Measurements from ENCODE around the gene KIZ. TPM values are rescaled to one million over a fixed set of nuclear protein-coding genes. Genes with fewer than 3 reads are reported as not detected.

Gene KIZ
- total RNA-seq, 4 donors from 2014 or later, result 37.5 to 45.6 (median 41.2) TPM

DNA sequence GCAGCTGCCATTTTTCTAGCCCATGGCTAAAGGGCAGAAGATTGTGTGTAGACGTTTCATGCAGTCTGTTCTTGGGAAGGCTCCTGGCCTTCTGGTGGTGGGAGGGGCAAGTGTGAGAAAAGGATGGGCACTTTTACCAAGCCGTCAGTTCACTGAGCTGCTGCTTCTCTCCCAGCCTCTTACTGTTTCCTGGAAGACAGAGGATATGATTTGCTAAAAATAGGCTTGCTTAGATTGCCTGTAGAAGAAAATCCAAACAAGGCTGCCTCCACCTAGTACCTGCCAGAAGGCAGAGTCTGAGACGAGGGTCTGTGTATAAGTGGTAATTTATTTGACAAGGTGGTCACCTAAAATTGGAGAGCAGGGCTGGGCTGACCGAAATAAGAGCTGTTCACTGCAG is 7.5 kb downstream of the KIZ start:
- TF ChIP-seq, protein P1, sequence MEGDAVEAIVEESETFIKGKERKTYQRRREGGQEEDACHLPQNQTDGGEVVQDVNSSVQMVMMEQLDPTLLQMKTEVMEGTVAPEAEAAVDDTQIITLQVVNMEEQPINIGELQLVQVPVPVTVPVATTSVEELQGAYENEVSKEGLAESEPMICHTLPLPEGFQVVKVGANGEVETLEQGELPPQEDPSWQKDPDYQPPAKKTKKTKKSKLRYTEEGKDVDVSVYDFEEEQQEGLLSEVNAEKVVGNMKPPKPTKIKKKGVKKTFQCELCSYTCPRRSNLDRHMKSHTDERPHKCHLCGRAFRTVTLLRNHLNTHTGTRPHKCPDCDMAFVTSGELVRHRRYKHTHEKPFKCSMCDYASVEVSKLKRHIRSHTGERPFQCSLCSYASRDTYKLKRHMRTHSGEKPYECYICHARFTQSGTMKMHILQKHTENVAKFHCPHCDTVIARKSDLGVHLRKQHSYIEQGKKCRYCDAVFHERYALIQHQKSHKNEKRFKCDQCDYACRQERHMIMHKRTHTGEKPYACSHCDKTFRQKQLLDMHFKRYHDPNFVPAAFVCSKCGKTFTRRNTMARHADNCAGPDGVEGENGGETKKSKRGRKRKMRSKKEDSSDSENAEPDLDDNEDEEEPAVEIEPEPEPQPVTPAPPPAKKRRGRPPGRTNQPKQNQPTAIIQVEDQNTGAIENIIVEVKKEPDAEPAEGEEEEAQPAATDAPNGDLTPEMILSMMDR (IDR thresholded peaks at IDR 0.05; ENCODE audit: low read depth), result no peak

DNA sequence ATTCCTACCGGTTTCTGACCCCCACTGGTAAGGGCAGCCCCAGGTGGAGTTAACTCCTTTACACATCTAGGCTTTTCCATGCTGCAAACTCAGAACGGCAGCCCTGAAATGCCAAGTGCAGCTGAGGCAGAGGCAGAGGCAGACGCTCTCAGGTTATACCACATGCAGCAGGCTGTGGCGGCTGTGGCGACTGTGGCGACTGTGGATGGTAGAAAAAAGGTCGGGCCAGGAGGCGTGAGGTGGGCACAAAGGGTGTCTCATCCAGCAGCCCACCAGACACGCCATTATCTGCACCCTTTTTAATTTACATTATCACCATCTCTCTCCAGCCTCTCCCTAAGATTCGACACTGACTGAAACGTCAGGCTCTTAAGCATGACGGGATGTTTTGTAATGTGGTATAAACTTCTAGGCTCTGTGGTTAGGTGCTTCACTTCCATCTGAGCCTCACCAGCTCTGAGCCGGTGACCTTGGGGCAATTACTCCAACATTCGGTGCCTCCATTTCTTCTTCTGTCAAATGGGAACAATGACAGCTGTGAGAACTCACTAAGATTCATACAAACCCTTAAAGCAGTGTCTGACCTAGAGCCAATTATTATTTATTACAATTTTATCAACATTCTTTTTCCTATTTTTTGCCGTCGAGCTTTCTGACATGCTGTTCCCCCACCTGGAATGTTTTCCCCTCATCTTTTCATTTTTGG is 8.2 kb downstream of the KIZ start:
- TF ChIP-seq, protein P1 (IDR thresholded peaks at IDR 0.05; ENCODE audit: low read depth), result no peak

DNA sequence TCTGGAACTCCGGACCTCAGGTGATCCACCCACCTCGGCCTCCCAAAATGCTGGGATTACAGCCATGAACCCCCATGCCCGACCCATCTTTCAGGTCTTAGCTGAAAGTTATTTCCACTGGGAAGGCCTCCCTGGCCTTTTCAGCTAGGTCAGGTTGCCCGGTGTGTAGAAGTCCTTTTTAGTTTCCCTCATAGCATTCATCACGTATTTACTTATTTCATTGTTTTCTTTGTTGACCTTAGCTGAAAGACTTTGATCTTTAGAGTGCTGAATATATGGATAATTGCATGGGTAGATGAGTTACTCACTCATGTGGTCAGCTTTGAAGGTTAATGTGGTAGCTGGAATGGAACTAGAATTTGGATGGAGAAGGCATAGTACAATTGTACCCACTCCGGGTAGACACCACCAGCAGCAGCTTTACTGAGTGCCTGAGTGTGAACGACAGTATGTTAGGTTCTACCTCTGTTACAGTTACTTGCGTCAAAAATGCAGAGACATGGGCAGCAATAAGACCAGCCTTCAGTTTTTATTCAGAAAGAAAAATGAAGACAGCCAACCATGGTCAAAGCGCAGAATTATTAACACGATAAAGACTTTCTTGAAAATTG is 9.1 kb downstream of the KIZ start:
- TF ChIP-seq, protein P1 (IDR thresholded peaks at IDR 0.05; ENCODE audit: low read depth), result no peak

- TF ChIP-seq, protein P1 (IDR thresholded peaks at IDR 0.05; ENCODE audit: low read depth), result no peak
Measured at GRCh38 chr20:21136015-21136732, 10.3 kb downstream of the KIZ start.

GRCh38 chr20:21137078-21137477 is 11.2 kb downstream of the KIZ start:
- TF ChIP-seq, protein P1 (IDR thresholded peaks at IDR 0.05; ENCODE audit: low read depth), result no peak

DNA sequence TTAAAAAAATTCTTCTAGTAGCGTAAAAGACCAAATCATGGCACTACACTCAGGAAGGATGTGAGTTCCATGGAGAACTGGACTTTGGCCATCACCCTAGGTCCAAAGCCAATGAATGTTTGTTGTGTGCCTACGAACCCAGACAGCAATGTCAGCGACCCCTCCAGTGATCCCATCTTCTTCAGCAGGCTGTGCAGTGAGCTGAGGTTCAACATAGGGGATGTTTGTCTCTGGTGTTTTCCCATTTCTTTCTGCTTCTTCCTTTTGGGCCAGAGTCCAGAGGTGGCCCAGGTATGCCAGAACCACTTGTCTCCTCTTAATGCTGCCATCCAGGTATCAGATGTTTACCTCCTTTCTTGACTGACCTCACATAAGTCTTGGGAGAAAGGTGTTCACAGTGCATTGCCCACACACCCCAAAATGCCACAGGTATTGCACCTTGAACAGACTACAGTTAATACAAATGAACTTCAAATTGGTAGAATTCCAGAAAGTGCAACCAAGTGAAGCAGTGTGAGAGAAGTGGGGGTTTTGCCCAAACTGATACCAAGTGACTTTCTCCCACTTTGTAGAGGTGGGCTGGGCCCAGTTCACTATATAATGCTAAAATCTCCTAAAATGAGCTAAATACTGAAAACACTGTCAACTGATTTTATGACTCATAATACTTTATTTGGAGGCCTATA is 14.1 kb downstream of the KIZ start:
- TF ChIP-seq, protein P1 (IDR thresholded peaks at IDR 0.05; ENCODE audit: low read depth), result no peak

DNA sequence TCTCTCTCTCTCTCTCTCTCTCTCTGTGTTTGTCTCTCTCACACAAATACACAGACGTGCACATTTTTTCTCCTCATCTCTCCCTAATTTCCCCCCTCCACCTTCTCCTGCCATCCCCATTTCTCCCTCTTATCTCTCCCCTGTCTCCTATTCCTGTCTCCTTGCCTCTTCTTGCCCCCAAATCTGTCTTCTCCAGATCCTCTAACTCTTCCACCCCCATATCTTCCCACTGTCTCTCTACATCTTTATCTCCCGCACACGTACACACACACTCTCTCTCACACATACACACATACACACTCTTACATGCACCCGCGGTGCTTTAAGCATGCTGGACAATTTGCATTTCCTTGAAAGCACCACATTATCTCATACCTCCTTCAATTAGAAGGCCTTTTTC is 15.9 kb downstream of the KIZ start:
- TF ChIP-seq, protein P1 (IDR thresholded peaks at IDR 0.05; ENCODE audit: low read depth), result no peak
